Colonic mucosa (tissue), 4 donors: ENCODE results near the gene METTL23. TPM values are rescaled to one million over a fixed set of nuclear protein-coding genes. Genes with fewer than 3 reads are reported as not detected.

Source experiments
- DNase-seq: peaks from one replicate; pipeline ENCODE4 v3.0.0-alpha.2; 2020
- H3K27ac ChIP-seq: fragments of 200-600 bp; one replicate; pipeline ENCODE4 v1.8.0; 2021
- H3K27me3 ChIP-seq: fragments of 200-600 bp; one replicate; pipeline ENCODE4 v1.8.0; 2021
- H3K36me3 ChIP-seq: fragments of 200-600 bp; one replicate; pipeline ENCODE4 v1.8.0; 2021
- H3K4me1 ChIP-seq: fragments of 200-600 bp; one replicate; pipeline ENCODE4 v1.8.0; 2021; ENCODE audit warnings: mild to moderate bottlenecking
- H3K4me3 ChIP-seq: fragments of 200-600 bp; one replicate; pipeline ENCODE4 v1.8.0; 2021
- H3K9ac ChIP-seq, 2 donors: one replicate each; pipeline ENCODE4 v1.7.0; 2013; ENCODE audit warnings: control low read depth in 2 of 2, low read depth in 2 of 2, low read length in 2 of 2
- H3K9me3 ChIP-seq: fragments of 200-600 bp; one replicate; pipeline ENCODE4 v1.8.0; 2021
- intact Hi-C: fragments of 100-400 bp; cut with DNase I; formaldehyde crosslinking; loops from one replicate; pipeline ENCODE4 v1.14.1; 2022
- total RNA-seq, 2 donors: library from RNA; stranded (reverse); fragmentation: NEBNext Ultra II Directional in 1 of 2; extraction: Animal tissue kit (Norgen Biotek cat#: 25700) in 1 of 2; gene quantifications; one replicate each; pipeline ENCODE4 v1.2.1, GENCODE V29; 2021
- TF ChIP-seq, protein P1 (sequence below): fragments of 200-600 bp; IDR thresholded peaks from one replicate; pipeline ENCODE4 v1.8.0; 2022; ENCODE audit warnings: antibody characterized with exemption, mild to moderate bottlenecking
- donor health status: healthy.
- donor health status: DM: no; HTN: no; CAD: no.
- donor health status: DM: no; HTN: no; CAD: no.

The METTL23 gene
- total RNA-seq, 2 donors from 2014 or later = 21.7 to 29.7 TPM

DNA sequence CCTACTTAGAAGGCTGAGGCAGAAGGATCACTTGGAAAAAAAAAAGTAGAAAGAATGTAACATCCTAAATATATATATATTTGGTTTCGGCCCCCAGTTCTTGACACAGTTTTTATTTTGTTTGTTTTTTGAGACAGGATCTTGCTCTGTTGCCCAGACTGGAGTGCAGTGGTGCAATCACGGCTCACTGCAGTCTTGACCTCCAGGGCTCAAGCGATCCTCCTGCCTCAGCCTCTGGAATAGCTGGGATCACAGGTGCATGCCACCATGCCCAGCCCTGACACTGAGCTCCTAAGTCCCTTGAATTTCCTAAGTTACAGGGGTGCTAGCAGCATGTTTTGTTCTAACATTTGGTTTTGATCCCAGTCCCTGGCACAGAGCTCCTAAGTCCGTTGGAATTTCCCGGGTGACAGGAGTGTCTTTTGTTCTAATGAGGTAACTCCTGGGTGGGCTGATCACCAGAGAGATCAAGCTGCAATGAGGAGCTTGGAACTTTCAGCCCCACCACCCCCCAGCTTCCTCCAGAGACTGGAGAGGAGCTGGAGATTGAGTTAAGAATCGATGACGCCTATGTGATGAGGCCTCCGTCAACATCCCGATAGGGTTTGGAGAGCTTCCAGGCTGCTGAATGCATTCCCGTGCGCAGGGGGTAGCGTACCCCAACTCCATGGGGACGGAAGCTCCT is 35.9 kb upstream of the METTL23 start:
- H3K27ac ChIP-seq = no peak overlapping the region
- intact Hi-C loops = no loop called here
- TF ChIP-seq, protein P1, sequence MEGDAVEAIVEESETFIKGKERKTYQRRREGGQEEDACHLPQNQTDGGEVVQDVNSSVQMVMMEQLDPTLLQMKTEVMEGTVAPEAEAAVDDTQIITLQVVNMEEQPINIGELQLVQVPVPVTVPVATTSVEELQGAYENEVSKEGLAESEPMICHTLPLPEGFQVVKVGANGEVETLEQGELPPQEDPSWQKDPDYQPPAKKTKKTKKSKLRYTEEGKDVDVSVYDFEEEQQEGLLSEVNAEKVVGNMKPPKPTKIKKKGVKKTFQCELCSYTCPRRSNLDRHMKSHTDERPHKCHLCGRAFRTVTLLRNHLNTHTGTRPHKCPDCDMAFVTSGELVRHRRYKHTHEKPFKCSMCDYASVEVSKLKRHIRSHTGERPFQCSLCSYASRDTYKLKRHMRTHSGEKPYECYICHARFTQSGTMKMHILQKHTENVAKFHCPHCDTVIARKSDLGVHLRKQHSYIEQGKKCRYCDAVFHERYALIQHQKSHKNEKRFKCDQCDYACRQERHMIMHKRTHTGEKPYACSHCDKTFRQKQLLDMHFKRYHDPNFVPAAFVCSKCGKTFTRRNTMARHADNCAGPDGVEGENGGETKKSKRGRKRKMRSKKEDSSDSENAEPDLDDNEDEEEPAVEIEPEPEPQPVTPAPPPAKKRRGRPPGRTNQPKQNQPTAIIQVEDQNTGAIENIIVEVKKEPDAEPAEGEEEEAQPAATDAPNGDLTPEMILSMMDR = no peak
- H3K36me3 ChIP-seq = no peaks in the 10 kb centered on the region
- no peak overlapping the region for H3K4me3 ChIP-seq
- no peak overlapping the region for H3K9ac ChIP-seq
- H3K27me3 ChIP-seq = no peaks in the 10 kb centered on the region
- no peaks in the 10 kb centered on the region for H3K4me1 ChIP-seq
- DNase-seq = no peak
- no peaks in the 10 kb centered on the region for H3K9me3 ChIP-seq

DNA sequence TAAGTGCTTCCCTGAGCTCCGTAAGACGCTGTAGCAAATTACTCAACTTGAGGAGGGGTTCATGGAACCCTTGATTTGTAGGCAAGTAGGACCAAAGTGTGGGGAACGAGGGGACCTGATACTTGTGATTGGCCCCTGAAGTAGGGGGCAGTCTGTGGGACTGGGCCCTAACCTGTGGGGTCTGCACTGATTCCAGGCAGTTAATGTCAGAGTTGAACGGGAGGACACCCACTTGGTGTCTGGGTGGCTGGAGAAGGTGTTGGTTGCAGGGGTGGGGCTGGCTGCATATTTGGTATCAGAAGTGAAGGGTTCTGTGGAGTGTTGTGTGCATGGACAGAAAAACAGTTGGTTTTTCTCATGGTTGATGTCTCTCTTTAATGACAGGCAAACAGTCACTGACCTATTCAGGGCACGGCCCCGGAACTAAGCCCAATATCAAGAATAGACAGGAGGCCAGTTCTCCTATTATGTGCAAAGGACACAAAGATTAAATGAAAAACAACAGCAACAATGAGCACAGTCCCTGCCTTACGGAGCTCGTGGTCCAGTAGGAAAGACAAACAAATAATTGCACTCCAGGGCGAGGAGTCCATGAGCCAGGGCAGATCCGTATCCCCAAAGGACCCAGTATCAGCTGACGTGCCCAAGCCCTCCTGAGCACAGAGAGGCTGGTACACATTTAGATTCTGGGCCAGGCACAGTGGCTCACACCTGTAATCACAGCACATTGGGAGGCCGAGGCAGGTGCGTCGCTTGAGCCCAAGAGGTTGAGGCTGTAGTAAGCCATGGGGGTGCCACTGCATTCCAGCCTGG is 35.1 kb upstream of the METTL23 start:
- H3K27me3 ChIP-seq = no peaks in the 10 kb centered on the region
- DNase-seq = no peak
- TF ChIP-seq, protein P1 = no peak
- no peak overlapping the region for H3K4me3 ChIP-seq
- no peaks in the 10 kb centered on the region for H3K4me1 ChIP-seq
- no peak overlapping the region for H3K9ac ChIP-seq
- intact Hi-C loops = no loop called here
- H3K27ac ChIP-seq = no peak overlapping the region
- no peaks in the 10 kb centered on the region for H3K9me3 ChIP-seq
- no peaks in the 10 kb centered on the region for H3K36me3 ChIP-seq

DNA sequence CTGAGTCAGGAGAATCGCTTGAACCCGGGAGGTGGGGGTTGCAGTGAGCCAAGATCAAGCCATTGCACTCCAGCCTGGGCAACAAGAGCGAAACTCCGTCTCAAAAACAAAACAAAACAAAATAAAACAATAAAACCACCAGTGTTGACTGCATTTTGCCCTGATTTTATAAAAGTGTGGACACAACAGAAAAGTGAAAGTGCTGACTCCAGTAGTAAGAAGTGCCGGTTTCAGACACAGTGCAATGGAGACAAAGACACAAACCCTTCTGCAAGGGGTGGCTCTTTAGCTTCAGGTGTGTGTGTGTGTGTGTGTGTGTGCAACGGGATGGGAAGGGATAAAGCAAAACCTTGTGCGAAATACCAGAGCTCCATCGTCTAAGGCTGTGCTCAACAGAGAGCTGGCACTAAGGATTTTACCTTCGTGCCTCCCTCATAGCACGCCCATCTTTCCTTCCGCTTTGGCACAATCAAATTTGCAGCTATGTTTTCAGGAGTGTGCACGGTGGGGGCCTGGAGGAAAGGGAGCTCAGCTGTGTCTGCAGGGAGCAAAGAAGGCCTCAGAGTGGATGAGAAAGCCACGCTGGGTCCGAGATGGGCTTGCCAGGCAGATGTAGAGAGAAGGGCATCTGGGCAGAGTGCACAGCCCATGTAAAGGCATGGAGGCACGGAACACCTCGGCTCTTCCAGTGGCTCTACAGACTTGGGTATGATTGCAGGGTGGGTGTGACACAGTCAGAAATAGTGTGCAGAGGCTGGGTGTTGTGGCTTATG is 31.4 kb upstream of the METTL23 start:
- Histone ChIP-seq H3K9me3 (no peaks in the 10 kb centered on the region), H3K36me3 (no peaks in the 10 kb centered on the region), H3K27ac (no peak overlapping the region), H3K27me3 (no peaks in the 10 kb centered on the region), H3K9ac (no peak overlapping the region), H3K4me3 (no peak overlapping the region), H3K4me1 (no peaks in the 10 kb centered on the region)
- intact Hi-C loops = no loop called here
- no peak for DNase-seq
- TF ChIP-seq, protein P1 = no peak

DNA sequence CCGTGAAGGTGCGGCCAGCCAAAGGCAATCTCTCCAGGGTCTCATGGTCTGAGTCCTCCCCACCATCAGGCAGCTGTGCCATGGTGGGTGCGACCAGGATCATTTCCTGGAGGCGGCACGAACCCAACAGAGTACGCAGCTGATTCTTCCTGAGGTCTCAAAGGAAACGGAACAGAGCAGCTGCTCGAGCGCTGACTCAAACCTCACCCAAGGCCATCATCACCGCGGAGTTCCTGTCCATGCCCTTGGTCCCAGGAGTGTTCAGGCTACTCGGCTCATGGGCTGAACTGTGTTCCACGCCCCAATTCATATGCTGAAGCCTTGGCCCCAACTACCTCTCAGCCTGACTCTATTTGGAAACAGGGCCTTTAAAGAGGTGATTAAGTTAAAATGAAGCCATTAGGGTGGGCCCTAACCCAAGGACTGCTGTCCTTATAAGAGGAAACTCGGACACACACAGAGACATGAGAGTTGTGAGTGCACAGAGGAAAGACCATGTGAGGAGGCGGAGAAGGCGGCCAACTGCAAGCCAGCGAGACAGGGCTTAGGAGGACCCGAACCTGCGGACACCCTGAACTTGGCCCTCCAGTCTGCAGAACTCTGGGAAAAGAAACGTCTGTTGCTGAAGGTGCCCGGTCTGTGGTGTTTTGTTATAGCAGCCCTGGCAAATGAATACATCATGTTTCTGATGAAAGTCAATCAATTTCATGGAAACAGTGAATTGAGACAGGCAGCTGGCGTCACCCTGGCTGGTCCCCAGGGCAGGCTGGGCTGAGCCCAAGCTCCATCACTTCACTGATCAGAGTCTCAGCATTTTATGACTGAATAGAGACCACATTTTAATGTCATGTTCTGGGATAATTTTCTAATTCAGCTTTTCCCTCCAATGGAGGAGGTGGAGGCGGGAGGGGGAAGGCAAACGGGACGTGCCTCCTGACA is 29.6 kb upstream of the METTL23 start:
- Histone ChIP-seq H3K36me3 (no peaks in the 10 kb centered on the region), H3K9me3 (no peaks in the 10 kb centered on the region), H3K4me1 (no peaks in the 10 kb centered on the region), H3K27ac (no peak overlapping the region), H3K4me3 (no peak overlapping the region), H3K27me3 (no peaks in the 10 kb centered on the region), H3K9ac (peak overlapping the region in 1 of 2 donors; percentile 26)
- TF ChIP-seq, protein P1 = no peak
- intact Hi-C loops = no loop called here
- DNase-seq = no peak
